Kidney (tissue), 14 donors: Measurements from ENCODE around the gene SLC35G3. TPM values are rescaled to one million over a fixed set of nuclear protein-coding genes. Genes with fewer than 3 reads are reported as not detected.

Source experiments
- DNase-seq, 5 donors: peaks; one replicate each; pipeline ENCODE4 v3.0.0-alpha.2; 2013 to 2020
- FAIRE-seq: peaks from 2 replicates; lab custom pipeline; 2012; peaks lifted over from hg19 to GRCh38; lab: Jason Lieb, UNC
- H3K27ac ChIP-seq, 2 donors: one replicate each; pipeline ENCODE4 v1.7.0; 2013; ENCODE audit warnings: low read depth in 2 of 2, low read length in 2 of 2, inconsistent platforms in 1 of 2
- H3K27me3 ChIP-seq: one replicate; pipeline ENCODE4 v1.7.1; 2013; ENCODE audit warnings: low read length, inconsistent platforms; ENCODE audit not compliant: control insufficient read depth, insufficient read depth
- H3K36me3 ChIP-seq, 3 donors: one replicate each; pipeline versions ENCODE4 v1.7.0 to v1.7.1; 2013; ENCODE audit warnings: low read length in 3 of 3, control low read depth in 1 of 3, inconsistent platforms in 1 of 3; ENCODE audit not compliant: insufficient read depth in 3 of 3, control insufficient read depth in 2 of 3
- H3K4me1 ChIP-seq, 3 donors: one replicate each; pipeline versions ENCODE4 v1.7.0 to v1.7.1; 2013; ENCODE audit warnings: low read length in 3 of 3, inconsistent platforms in 1 of 3, low read depth in 1 of 3; ENCODE audit not compliant: control insufficient read depth in 2 of 3, insufficient read depth in 2 of 3
- H3K4me3 ChIP-seq, 3 donors: one replicate each; pipeline versions ENCODE4 v1.7.0 to v1.8.1; 2013; ENCODE audit warnings: low read length in 3 of 3, control low read depth in 1 of 3, inconsistent platforms in 1 of 3
- H3K9ac ChIP-seq, 3 donors: one replicate each; pipeline versions ENCODE4 v1.7.0 to v1.7.1; 2013; ENCODE audit warnings: low read length in 3 of 3, control low read depth in 1 of 3, inconsistent platforms in 1 of 3
- H3K9me3 ChIP-seq, 3 donors: one replicate each; pipeline versions ENCODE4 v1.7.0 to v1.7.1; 2013; ENCODE audit warnings: low read length in 3 of 3, control low read depth in 1 of 3, inconsistent platforms in 1 of 3; ENCODE audit not compliant: control insufficient read depth in 2 of 3, insufficient read depth in 1 of 3
- intact Hi-C: fragments of 100-400 bp; cut with DNase I; formaldehyde crosslinking; loops from one replicate; pipeline ENCODE4 v1.11.1; 2022
- polyA plus RNA-seq: library from polyadenylated mRNA; stranded (reverse); fragments of 350-450 nt; fragmentation: Illumina TruSeq; extraction: RNeasy Lipid Tissue Mini Kit (QIAGEN cat#74804); gene quantifications from one replicate; pipeline ENCODE4 v1.2.3, GENCODE V29; 2014; ENCODE audit warnings: low read depth, low replicate concordance; ENCODE audit not compliant: insufficient read depth
- total RNA-seq: library from RNA; stranded (reverse); fragmentation: NEBNext Ultra II Directional; extraction: Animal tissue kit (Norgen Biotek cat#: 25700); gene quantifications from one replicate; pipeline ENCODE4 v1.2.1, GENCODE V29; 2021
- TF ChIP-seq, protein P1 (sequence below): IDR thresholded peaks from 3 replicates; pipeline ENCODE4 v1.5.1; 2012; ENCODE audit warnings: mild to moderate bottlenecking, moderate library complexity, borderline replicate concordance; ENCODE audit not compliant: insufficient read depth; ENCODE audit errors: extremely low read depth
- donor health status: control.
- donor health status: control.
- donor health status: control.
- donor health status: control.
- donor health status: control.
- donor health status: DM: yes; HTN: yes; CAD: no.
- donor health status: Normal renal cell carcinoma (clear cell type).

Gene SLC35G3
- total and polyA plus RNA-seq, 2 donors from 2014 or later = not detected

- FAIRE-seq = no peak
Measured at GRCh38 chr17:35146214-35146833, 47.9 kb downstream of the SLC35G3 start.

GRCh38 chr17:35144840-35145239, 49.4 kb downstream of the SLC35G3 start:
- Histone ChIP-seq H3K27ac (no peak overlapping the region), H3K9ac (no peak overlapping the region), H3K27me3 (no peaks in the 10 kb centered on the region), H3K36me3 (no peaks in the 10 kb centered on the region), H3K4me3 (no peak overlapping the region), H3K4me1 (peaks cover 0 to 3% (median 0%) of the 10 kb centered on the region in 3 donors), H3K9me3 (no peaks in the 10 kb centered on the region)
- TF ChIP-seq, protein P1, sequence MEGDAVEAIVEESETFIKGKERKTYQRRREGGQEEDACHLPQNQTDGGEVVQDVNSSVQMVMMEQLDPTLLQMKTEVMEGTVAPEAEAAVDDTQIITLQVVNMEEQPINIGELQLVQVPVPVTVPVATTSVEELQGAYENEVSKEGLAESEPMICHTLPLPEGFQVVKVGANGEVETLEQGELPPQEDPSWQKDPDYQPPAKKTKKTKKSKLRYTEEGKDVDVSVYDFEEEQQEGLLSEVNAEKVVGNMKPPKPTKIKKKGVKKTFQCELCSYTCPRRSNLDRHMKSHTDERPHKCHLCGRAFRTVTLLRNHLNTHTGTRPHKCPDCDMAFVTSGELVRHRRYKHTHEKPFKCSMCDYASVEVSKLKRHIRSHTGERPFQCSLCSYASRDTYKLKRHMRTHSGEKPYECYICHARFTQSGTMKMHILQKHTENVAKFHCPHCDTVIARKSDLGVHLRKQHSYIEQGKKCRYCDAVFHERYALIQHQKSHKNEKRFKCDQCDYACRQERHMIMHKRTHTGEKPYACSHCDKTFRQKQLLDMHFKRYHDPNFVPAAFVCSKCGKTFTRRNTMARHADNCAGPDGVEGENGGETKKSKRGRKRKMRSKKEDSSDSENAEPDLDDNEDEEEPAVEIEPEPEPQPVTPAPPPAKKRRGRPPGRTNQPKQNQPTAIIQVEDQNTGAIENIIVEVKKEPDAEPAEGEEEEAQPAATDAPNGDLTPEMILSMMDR = no peak
- no peak for FAIRE-seq
- no peak for DNase-seq
- intact Hi-C loops = no loop called here

More at GRCh38 chr17:35146214-35146833, 47.9 kb downstream of the SLC35G3 start:
- no peak for DNase-seq
- H3K4me1 ChIP-seq = no peaks in the 10 kb centered on the region
- no peaks in the 10 kb centered on the region for H3K9me3 ChIP-seq
- intact Hi-C loops = no loop called here
- H3K27ac ChIP-seq = no peak overlapping the region
- H3K4me3 ChIP-seq = no peak overlapping the region
- no peak overlapping the region for H3K9ac ChIP-seq
- H3K36me3 ChIP-seq = no peaks in the 10 kb centered on the region
- H3K27me3 ChIP-seq = no peaks in the 10 kb centered on the region
- TF ChIP-seq, protein P1 = no peak

Other genes with a start within 250 kb of the SLC35G3 start
- gene CCT6B, start 232.9 kb downstream of the SLC35G3 start, total RNA-seq = 2.5 TPM
- 3.9 TPM for gene CCT6B, start 232.9 kb downstream of the SLC35G3 start, polyA plus RNA-seq
- gene ZNF830, start 232.9 kb downstream of the SLC35G3 start, total RNA-seq = 16.8 TPM
- 10.0 TPM for gene ZNF830, start 232.9 kb downstream of the SLC35G3 start, polyA plus RNA-seq
- 34.1 TPM for gene LIG3, start 213.9 kb downstream of the SLC35G3 start, total RNA-seq
- 7.6 TPM for gene LIG3, start 213.9 kb downstream of the SLC35G3 start, polyA plus RNA-seq
- gene RFFL, start 130.7 kb downstream of the SLC35G3 start, total RNA-seq = 29.0 TPM
- gene RFFL, start 130.7 kb downstream of the SLC35G3 start, polyA plus RNA-seq = 15.7 TPM
- 13.8 TPM for gene RAD51D, start 74.5 kb downstream of the SLC35G3 start, total RNA-seq
- gene RAD51D, start 74.5 kb downstream of the SLC35G3 start, polyA plus RNA-seq = 7.8 TPM
- gene FNDC8, start 72.8 kb downstream of the SLC35G3 start, total RNA-seq = not detected
- not detected for gene FNDC8, start 72.8 kb downstream of the SLC35G3 start, polyA plus RNA-seq
- gene NLE1, start 52.1 kb downstream of the SLC35G3 start, total RNA-seq = 11.0 TPM
- 9.6 TPM for gene NLE1, start 52.1 kb downstream of the SLC35G3 start, polyA plus RNA-seq
- gene UNC45B, start 46.6 kb downstream of the SLC35G3 start, total RNA-seq = 0.38 TPM
- 0.54 TPM for gene UNC45B, start 46.6 kb downstream of the SLC35G3 start, polyA plus RNA-seq
- gene SLFN5, start 48.7 kb upstream of the SLC35G3 start, total RNA-seq = 64.8 TPM
- 2.0 TPM for gene SLFN5, start 48.7 kb upstream of the SLC35G3 start, polyA plus RNA-seq
- 31.9 TPM for gene SLFN11, start 179.2 kb upstream of the SLC35G3 start, total RNA-seq
- 4.0 TPM for gene SLFN11, start 179.2 kb upstream of the SLC35G3 start, polyA plus RNA-seq
- 13.3 TPM for gene SLFN12, start 238.1 kb upstream of the SLC35G3 start, total RNA-seq
- gene SLFN12, start 238.1 kb upstream of the SLC35G3 start, polyA plus RNA-seq = 2.3 TPM